Airway epithelial cell (primary cell): ENCODE data around the gene KRTAP9-4. TPM values are rescaled to one million over a fixed set of nuclear protein-coding genes. Genes with fewer than 3 reads are reported as not detected.

Experiments
- total RNA-seq: library from RNA; depleted of rRNA; stranded (reverse); fragments of >200 nt; gene quantifications from 2 replicates; pipeline ENCODE4 v1.2.3, GENCODE V29; 2015

Gene KRTAP9-4, protein sequence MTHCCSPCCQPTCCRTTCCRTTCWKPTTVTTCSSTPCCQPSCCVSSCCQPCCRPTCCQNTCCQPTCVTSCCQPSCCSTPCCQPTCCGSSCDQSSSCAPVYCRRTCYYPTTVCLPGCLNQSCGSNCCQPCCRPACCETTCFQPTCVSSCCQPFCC
- total RNA-seq: not detected in 2 replicates

DNA sequence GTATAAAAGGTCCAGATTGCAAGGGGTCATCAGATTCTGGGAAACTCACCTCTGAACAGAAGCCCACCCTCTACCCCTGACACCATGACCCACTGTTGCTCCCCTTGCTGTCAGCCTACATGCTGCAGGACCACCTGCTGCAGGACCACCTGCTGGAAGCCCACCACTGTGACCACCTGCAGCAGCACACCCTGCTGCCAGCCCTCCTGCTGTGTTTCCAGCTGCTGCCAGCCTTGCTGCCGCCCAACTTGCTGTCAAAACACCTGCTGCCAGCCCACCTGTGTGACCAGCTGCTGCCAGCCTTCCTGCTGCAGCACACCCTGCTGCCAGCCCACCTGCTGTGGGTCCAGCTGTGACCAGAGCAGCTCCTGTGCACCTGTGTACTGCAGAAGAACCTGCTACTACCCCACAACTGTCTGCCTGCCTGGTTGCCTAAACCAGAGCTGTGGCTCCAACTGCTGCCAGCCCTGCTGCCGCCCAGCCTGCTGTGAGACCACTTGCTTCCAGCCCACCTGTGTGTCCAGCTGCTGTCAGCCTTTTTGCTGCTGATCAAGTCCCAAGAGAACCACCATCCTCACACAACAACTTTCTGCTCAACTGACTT lies at the start of gene KRTAP9-4:
Gene KRTAP9-4 (plus strand): TSS at position 51 of the 604 bp plus-strand sequence. CDS start 34 bp downstream, at position 85.

DNA sequence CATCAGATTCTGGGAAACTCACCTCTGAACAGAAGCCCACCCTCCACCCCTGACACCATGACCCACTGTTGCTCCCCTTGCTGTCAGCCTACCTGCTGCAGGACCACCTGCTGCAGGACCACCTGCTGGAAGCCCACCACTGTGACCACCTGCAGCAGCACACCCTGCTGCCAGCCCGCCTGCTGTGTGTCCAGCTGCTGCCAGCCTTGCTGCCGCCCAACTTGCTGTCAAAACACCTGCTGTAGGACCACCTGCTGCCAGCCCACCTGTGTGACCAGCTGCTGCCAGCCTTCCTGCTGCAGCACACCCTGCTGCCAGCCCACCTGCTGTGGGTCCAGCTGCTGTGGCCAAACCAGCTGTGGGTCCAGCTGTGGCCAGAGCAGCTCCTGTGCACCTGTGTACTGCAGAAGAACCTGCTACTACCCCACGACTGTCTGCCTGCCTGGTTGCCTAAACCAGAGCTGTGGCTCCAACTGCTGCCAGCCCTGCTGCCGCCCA lies 22.8 kb upstream of the KRTAP9-4 start, which contains the start of gene KRTAP9-2:
Gene KRTAP9-2 (plus strand): TSS at position 51 of the 498 bp plus-strand sequence. CDS start 7 bp downstream, at position 58.

DNA sequence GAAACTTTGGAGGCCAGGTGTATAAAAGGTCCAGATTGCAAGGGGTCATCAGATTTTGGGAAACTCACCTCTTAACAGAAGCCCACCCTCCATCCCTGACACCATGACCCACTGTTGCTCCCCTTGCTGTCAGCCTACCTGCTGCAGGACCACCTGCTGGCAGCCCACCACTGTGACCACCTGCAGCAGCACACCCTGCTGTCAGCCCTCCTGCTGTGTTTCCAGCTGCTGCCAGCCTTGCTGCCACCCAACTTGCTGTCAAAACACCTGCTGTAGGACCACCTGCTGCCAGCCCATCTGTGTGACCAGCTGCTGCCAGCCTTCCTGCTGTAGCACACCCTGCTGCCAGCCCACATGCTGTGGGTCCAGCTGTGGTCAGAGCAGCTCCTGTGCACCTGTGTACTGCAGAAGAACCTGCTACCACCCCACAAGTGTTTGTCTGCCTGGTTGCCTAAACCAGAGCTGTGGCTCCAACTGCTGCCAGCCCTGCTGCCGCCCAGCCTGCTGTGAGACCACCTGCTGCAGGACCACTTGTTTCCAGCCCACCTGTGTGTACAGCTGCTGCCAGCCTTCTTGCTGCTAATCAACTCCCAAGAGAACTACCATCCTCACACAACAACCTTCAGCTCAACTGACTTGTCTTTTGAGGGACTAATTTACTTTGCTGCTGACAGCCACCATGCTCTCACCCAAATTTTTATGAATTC lies 16.9 kb upstream of the KRTAP9-4 start, which contains the start of gene KRTAP9-3:
Gene KRTAP9-3 (plus strand): TSS at position 51 of the 707 bp plus-strand sequence. CDS start 53 bp downstream, at position 104.

DNA sequence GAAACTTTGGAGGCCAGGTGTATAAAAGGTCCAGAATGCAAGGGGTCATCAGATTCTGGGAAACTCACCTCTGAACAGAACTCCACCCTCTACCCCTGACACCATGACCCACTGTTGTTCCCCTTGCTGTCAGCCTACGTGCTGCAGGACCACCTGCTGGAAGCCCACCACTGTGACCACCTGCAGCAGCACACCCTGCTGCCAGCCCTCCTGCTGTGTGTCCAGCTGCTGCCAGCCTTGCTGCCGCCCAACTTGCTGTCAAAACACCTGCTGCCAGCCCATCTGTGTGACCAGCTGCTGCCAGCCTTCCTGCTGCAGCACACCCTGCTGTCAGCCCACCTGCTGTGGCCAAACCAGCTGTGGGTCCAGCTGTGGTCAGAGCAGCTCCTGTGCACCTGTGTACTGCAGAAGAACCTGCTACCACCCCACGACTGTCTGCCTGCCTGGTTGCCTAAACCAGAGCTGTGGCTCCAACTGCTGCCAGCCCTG lies 11.5 kb upstream of the KRTAP9-4 start, which contains the start of gene KRTAP9-8:
Gene KRTAP9-8 (plus strand): TSS at position 51 of the 489 bp plus-strand sequence. CDS start 53 bp downstream, at position 104.

DNA sequence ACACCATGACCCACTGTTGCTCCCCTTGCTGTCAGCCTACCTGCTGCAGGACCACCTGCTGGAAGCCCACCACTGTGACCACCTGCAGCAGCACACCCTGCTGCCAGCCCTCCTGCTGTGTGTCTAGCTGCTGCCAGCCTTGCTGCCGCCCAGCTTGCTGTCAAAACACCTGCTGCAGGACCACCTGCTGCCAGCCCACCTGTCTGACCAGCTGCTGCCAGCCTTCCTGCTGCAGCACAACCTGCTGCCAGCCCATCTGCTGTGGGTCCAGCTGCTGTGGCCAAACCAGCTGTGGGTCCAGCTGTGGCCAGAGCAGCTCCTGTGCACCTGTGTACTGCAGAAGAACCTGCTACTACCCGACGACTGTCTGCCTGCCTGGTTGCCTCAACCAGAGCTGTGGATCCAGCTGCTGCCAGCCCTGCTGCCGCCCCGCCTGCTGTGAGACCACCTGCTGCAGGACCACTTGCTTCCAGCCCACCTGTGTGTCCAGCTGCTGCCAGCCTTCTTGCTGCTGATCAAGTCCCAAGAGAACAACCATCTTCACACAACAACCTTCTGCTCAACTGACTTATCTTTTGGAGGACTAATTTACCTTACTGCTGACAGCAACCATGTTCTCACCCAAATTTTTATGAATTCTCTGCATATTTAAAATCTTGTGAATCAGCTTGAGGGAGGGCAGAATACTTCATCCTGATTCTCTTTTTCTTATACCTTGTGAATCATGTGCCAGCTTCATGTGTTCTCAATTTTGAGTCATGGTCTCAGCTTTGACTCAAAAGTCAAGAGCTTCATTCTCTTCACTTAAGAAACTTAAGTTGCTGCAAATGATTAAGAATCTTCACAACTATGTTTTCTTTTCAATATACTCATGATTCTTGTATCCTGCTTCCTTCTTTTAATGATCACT lies 6.1 kb downstream of the KRTAP9-4 start, which contains the start of gene KRTAP9-9:
Gene KRTAP9-9 (plus strand): TSS at position 4 of the 910 bp plus-strand sequence.

DNA sequence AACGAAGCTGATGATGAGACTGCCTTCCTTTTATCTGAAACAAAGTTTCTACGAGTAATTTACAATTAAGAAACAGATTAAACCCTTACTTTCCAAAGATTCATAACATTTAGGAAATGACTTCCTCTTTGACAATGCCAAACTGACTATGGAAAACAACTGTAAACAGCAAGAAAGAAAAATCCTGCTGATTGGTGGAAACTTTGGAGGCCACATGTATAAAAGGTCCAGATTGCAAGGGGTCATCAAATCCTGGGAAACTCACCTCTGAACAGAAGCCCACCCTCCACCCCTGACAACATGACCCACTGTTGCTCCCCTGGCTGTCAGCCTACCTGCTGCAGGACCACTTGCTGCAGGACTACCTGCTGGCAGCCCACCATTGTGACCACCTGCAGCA lies 15.6 kb downstream of the KRTAP9-4 start, which contains the start of gene KRTAP9-6:
Gene KRTAP9-6 (plus strand): TSS at position 301 of the 400 bp plus-strand sequence. CDS start 0 bp downstream, at position 301.

DNA sequence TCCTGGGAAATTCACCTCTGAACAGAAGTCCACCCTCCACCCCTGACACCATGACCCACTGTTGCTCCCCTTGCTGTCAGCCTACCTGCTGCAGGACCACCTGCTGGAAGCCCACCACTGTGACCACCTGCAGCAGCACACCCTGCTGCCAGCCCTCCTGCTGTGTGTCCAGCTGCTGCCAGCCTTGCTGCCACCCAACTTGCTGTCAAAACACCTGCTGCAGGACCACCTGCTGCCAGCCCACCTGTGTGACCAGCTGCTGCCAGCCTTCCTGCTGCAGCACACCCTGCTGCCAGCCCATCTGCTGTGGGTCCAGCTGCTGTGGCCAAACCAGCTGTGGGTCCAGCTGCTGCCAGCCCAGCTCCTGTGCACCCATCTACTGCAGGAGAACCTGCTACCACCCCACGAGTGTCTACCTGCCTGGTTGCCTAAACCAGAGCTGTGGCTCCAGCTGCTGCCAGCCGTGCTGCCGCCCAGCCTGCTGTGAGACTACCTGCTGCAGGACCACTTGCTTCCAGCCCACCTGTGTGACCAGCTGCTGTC lies 26.2 kb downstream of the KRTAP9-4 start, which contains the start of gene KRTAP9-7:
Gene KRTAP9-7 (plus strand): TSS at position 51 of the 543 bp plus-strand sequence. CDS start 0 bp downstream, at position 51.

Other genes with a start within 250 kb of the KRTAP9-4 start
- not detected in 2 replicates for gene KRTAP3-2, start 249.8 kb upstream of the KRTAP9-4 start, total RNA-seq
- not detected in 2 replicates for gene KRTAP3-1, start 240.6 kb upstream of the KRTAP9-4 start, total RNA-seq
- not detected in 2 replicates for gene KRTAP1-5, start 222.5 kb upstream of the KRTAP9-4 start, total RNA-seq
- gene KRTAP1-4, start 219.5 kb upstream of the KRTAP9-4 start, total RNA-seq: not detected in 2 replicates
- gene KRTAP1-3, start 214.8 kb upstream of the KRTAP9-4 start, total RNA-seq: not detected in 2 replicates
- gene KRTAP1-1, start 208.2 kb upstream of the KRTAP9-4 start, total RNA-seq: not detected in 2 replicates
- not detected in 2 replicates for gene KRTAP2-1, start 202.4 kb upstream of the KRTAP9-4 start, total RNA-seq
- gene KRTAP2-2, start 194.5 kb upstream of the KRTAP9-4 start, total RNA-seq: not detected in 2 replicates
- gene KRTAP2-3, start 189.6 kb upstream of the KRTAP9-4 start, total RNA-seq: 0.21 and 0.84 TPM in 2 replicates
- gene KRTAP2-4, start 183.8 kb upstream of the KRTAP9-4 start, total RNA-seq: not detected in 2 replicates
- gene KRTAP4-7, start 165.5 kb upstream of the KRTAP9-4 start, total RNA-seq: not detected in 2 replicates
- gene KRTAP4-8, start 151.5 kb upstream of the KRTAP9-4 start, total RNA-seq: not detected in 2 replicates
- gene KRTAP4-16, start 147.5 kb upstream of the KRTAP9-4 start, total RNA-seq: not detected in 2 replicates
- not detected in 2 replicates for gene KRTAP4-9, start 144.3 kb upstream of the KRTAP9-4 start, total RNA-seq
- not detected in 2 replicates for gene KRTAP4-11, start 131.3 kb upstream of the KRTAP9-4 start, total RNA-seq
- gene KRTAP4-12, start 125.5 kb upstream of the KRTAP9-4 start, total RNA-seq: not detected in 2 replicates
- not detected in 2 replicates for gene KRTAP4-6, start 109.1 kb upstream of the KRTAP9-4 start, total RNA-seq
- gene KRTAP4-5, start 99.9 kb upstream of the KRTAP9-4 start, total RNA-seq: not detected in 2 replicates
- not detected in 2 replicates for gene KRTAP4-4, start 88.9 kb upstream of the KRTAP9-4 start, total RNA-seq
- gene KRTAP4-3, start 81.5 kb upstream of the KRTAP9-4 start, total RNA-seq: not detected in 2 replicates
- gene KRTAP4-2, start 71.5 kb upstream of the KRTAP9-4 start, total RNA-seq: not detected in 2 replicates
- not detected in 2 replicates for gene KRTAP4-1, start 64.8 kb upstream of the KRTAP9-4 start, total RNA-seq
- gene KRTAP9-1, start 59.8 kb upstream of the KRTAP9-4 start, total RNA-seq: not detected in 2 replicates
- gene KRTAP9-2, start 23.0 kb upstream of the KRTAP9-4 start, total RNA-seq: not detected in 2 replicates
- gene KRTAP9-3, start 17.2 kb upstream of the KRTAP9-4 start, total RNA-seq: not detected in 2 replicates
- not detected in 2 replicates for gene KRTAP9-8, start 11.7 kb upstream of the KRTAP9-4 start, total RNA-seq
- gene KRTAP9-9, start 5.7 kb downstream of the KRTAP9-4 start, total RNA-seq: not detected in 2 replicates
- gene KRTAP9-6, start 15.7 kb downstream of the KRTAP9-4 start, total RNA-seq: not detected in 2 replicates
- not detected in 2 replicates for gene KRTAP9-7, start 26.0 kb downstream of the KRTAP9-4 start, total RNA-seq
- not detected in 2 replicates for gene KRTAP29-1, start 53.2 kb downstream of the KRTAP9-4 start, total RNA-seq
- not detected in 2 replicates for gene KRTAP16-1, start 59.6 kb downstream of the KRTAP9-4 start, total RNA-seq
- gene KRTAP17-1, start 66.0 kb downstream of the KRTAP9-4 start, total RNA-seq: not detected in 2 replicates
- 0.35 TPM in 1 of 2 replicates, not detected in the other for gene KRT33A, start 101.1 kb downstream of the KRTAP9-4 start, total RNA-seq
- not detected in 2 replicates for gene KRT33B, start 120.1 kb downstream of the KRTAP9-4 start, total RNA-seq
- 0.35 TPM in 1 of 2 replicates, not detected in the other for gene KRT34, start 132.6 kb downstream of the KRTAP9-4 start, total RNA-seq
- 0.05 and 0.28 TPM in 2 replicates for gene KRT31, start 147.9 kb downstream of the KRTAP9-4 start, total RNA-seq
- not detected in 2 replicates for gene KRT37, start 174.9 kb downstream of the KRTAP9-4 start, total RNA-seq
- gene KRT38, start 191.3 kb downstream of the KRTAP9-4 start, total RNA-seq: not detected in 2 replicates
- 0.21 TPM in 1 of 2 replicates, not detected in the other for gene KRT32, start 217.7 kb downstream of the KRTAP9-4 start, total RNA-seq
- gene KRT35, start 231.5 kb downstream of the KRTAP9-4 start, total RNA-seq: not detected in 2 replicates
- not detected in 2 replicates for gene KRT36, start 240.2 kb downstream of the KRTAP9-4 start, total RNA-seq